Left lung (tissue), 10 donors: Measurements from ENCODE around the gene IMPACT. TPM values are rescaled to one million over a fixed set of nuclear protein-coding genes. Genes with fewer than 3 reads are reported as not detected.
A peak's percentile ranks its signal among the peaks of the same experiment; 100 is the strongest.

Source experiments
- ATAC-seq: fragments of 200-7000 bp; cut with Tn5 transposase; one replicate; pipeline ENCODE4 v1.9.1; 2020; ENCODE audit warnings: moderate library complexity
- DNase-seq, 4 donors: peaks; one replicate each; pipeline ENCODE4 v3.0.0-alpha.2; 2013 to 2020
- H3K27ac ChIP-seq, 2 donors: fragments of 200-600 bp; sonication (generic) in 1 of 2; one replicate each; pipeline versions ENCODE4 v1.5.0 to v1.8.0; 2020 to 2021
- H3K27me3 ChIP-seq, 2 donors: fragments of 200-600 bp; sonication (generic) in 1 of 2; one replicate each; pipeline versions ENCODE4 v1.5.0 to v1.8.0; 2020 to 2021
- H3K36me3 ChIP-seq, 2 donors: fragments of 200-600 bp; sonication (generic) in 1 of 2; one replicate each; pipeline versions ENCODE4 v1.5.0 to v1.8.0; 2020 to 2021
- H3K4me1 ChIP-seq, 2 donors: fragments of 200-600 bp; one replicate each; pipeline ENCODE4 v1.8.0; 2021
- H3K4me3 ChIP-seq, 2 donors: fragments of 200-600 bp; sonication (generic) in 1 of 2; one replicate each; pipeline versions ENCODE4 v1.5.0 to v1.8.0; 2020 to 2021; ENCODE audit warnings: mild to moderate bottlenecking in 1 of 2
- H3K9me3 ChIP-seq, 2 donors: fragments of 200-600 bp; sonication (generic) in 1 of 2; one replicate each; pipeline versions ENCODE4 v1.5.0 to v1.8.0; 2020 to 2021
- CTCF ChIP-seq, 2 donors: fragments of 200-600 bp; sonication (generic) in 1 of 2; IDR thresholded peaks; one replicate each; pipeline versions ENCODE4 v1.5.0 to v1.8.0; 2021; ENCODE audit warnings: antibody characterized with exemption in 2 of 2
- intact Hi-C, 2 donors: fragments of 100-400 bp; cut with DNase I; formaldehyde crosslinking; loops; one replicate each; pipeline versions ENCODE4 v1.11.2 to v1.14.2; 2022
- polyA plus RNA-seq, 6 donors: library from polyadenylated mRNA; unstranded; fragments of 120-200 nt; gene quantifications; one replicate each; pipeline ENCODE4 v1.2.1, GENCODE V29; 2013; ENCODE audit not compliant: insufficient read length in 6 of 6
- total RNA-seq, 2 donors: library from RNA; stranded (reverse); fragmentation: NEBNext Ultra II Directional; extraction: Animal tissue kit (Norgen Biotek cat#: 25700); gene quantifications; one replicate each; pipeline ENCODE4 v1.2.1, GENCODE V29; 2021
- donor health status: DM: no; HTN: yes; CAD: no.
- donor health status: DM: no; HTN: no; CAD: no.

The IMPACT gene
- total and polyA plus RNA-seq, 8 donors: 32.5 to 58.8 (median 51.8) TPM

GRCh38 chr18:24404591-24404990 is 21.9 kb upstream of the IMPACT start:
- no peak for TF ChIP-seq CTCF (IDR thresholded peaks at IDR 0.05)
- no peaks in the 10 kb centered on the region for H3K9me3 ChIP-seq
- intact Hi-C loops: no loop called here
- no peaks in the 10 kb centered on the region for H3K36me3 ChIP-seq
- no peaks in the 10 kb centered on the region for H3K27me3 ChIP-seq
- no peak overlapping the region for H3K4me3 ChIP-seq
- no peaks in the 10 kb centered on the region for H3K4me1 ChIP-seq
- no peak for DNase-seq
- no peak overlapping the region for H3K27ac ChIP-seq
- ATAC-seq: no peak

- H3K9me3 ChIP-seq: no peaks in the 10 kb centered on the region
- H3K27ac ChIP-seq: no peak overlapping the region
- no peak for TF ChIP-seq CTCF (IDR thresholded peaks at IDR 0.05)
- DNase-seq (no peak), ATAC-seq (no peak)
- no peaks in the 10 kb centered on the region for H3K36me3 ChIP-seq
- H3K4me3 ChIP-seq: no peak overlapping the region
- H3K27me3 ChIP-seq: no peaks in the 10 kb centered on the region
- intact Hi-C loops: no loop called here
- no peaks in the 10 kb centered on the region for H3K4me1 ChIP-seq
Observed at GRCh38 chr18:24408496-24408895, 18.0 kb upstream of the IMPACT start.

- intact Hi-C loops: no loop called here
- H3K9me3 ChIP-seq: no peaks in the 10 kb centered on the region
- ATAC-seq: no peak
- peak in 1 of 2 donors; percentile 48 for TF ChIP-seq CTCF (IDR thresholded peaks at IDR 0.05)
- no peak overlapping the region for H3K4me3 ChIP-seq
- H3K27ac ChIP-seq: no peak overlapping the region
- DNase-seq: no peak
- H3K27me3 ChIP-seq: peaks cover 0 to 8% of the 10 kb centered on the region in 2 donors
- no peaks in the 10 kb centered on the region for H3K36me3 ChIP-seq
- H3K4me1 ChIP-seq: no peaks in the 10 kb centered on the region
Observed at GRCh38 chr18:24413148-24413547, 13.3 kb upstream of the IMPACT start.

GRCh38 chr18:24414349-24415003 is 12.0 kb upstream of the IMPACT start:
- H3K4me3 ChIP-seq: no peak overlapping the region
- H3K27me3 ChIP-seq: peaks cover 0 to 17% of the 10 kb centered on the region in 2 donors
- TF ChIP-seq CTCF (IDR thresholded peaks at IDR 0.05): no peak
- H3K27ac ChIP-seq: no peak overlapping the region
- no peaks in the 10 kb centered on the region for H3K36me3 ChIP-seq
- intact Hi-C loops: no loop called here
- no peak for ATAC-seq
- no peaks in the 10 kb centered on the region for H3K4me1 ChIP-seq
- no peak for DNase-seq
- no peaks in the 10 kb centered on the region for H3K9me3 ChIP-seq

- no peak for TF ChIP-seq CTCF (IDR thresholded peaks at IDR 0.05)
- Histone ChIP-seq H3K36me3 (no peaks in the 10 kb centered on the region), H3K27me3 (peaks cover 0 to 17% of the 10 kb centered on the region in 2 donors), H3K9me3 (no peaks in the 10 kb centered on the region), H3K4me3 (no peak overlapping the region), H3K27ac (no peak overlapping the region), H3K4me1 (no peaks in the 10 kb centered on the region)
- no peak for ATAC-seq
- intact Hi-C loops: no loop called here
- no peak for DNase-seq
Observed at GRCh38 chr18:24417480-24417879, 9.0 kb upstream of the IMPACT start.
